Transverse colon (tissue), 4 donors: ENCODE data around the gene CNKSR3.

Experiments used
- EP300 ChIP-seq: sonication (generic); formaldehyde crosslinking; IDR thresholded peaks from one replicate; pipeline ENCODE4 v1.6.1; 2017; ENCODE audit warnings: antibody characterized with exemption, low read depth
- POLR2A ChIP-seq: fragments of 450-650 bp; IDR thresholded peaks from one replicate; pipeline ENCODE4 v1.6.1; 2016; ENCODE audit warnings: antibody characterized with exemption, mild to moderate bottlenecking, moderate library complexity
- POLR2AphosphoS5 ChIP-seq, 3 donors: sonication (generic); formaldehyde crosslinking; IDR thresholded peaks; one replicate each; pipeline ENCODE4 v1.6.1; 2016; ENCODE audit warnings: antibody characterized with exemption in 3 of 3
- TF ChIP-seq, protein P1 (sequence below), 5 experiments: fragments of 200-600 bp in 3 of 5; fragments of 450-650 bp in 2 of 5; sonication (generic) in 3 of 5; IDR thresholded peaks; 1 replicate in 2 of 5; 2 replicates in 3 of 5; pipeline ENCODE4 v1.5.1; 2016 to 2017; ENCODE audit warnings: antibody characterized with exemption in 5 of 5, inconsistent platforms in 3 of 5, mild to moderate bottlenecking in 2 of 5, moderate library complexity in 1 of 5

DNA sequence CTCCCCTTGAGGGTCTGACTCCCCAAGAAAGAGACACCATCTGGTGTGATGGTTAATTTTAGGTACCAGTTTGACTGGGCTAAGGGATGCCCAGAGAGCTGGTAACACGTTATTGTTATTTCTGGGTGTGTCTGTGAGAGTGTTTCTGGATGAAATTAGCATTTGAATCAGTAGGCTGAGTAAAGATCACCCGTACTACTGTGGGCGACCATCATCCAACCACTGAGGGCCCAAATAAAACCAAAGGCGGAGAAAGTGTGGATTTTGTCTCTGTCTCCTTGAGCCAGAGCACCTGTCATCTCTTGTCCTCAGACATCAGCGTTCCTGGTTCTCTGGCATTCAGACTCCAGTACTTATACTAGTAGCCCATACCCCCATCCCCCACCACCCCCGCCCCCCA, 7.9 kb upstream of the CNKSR3 start:
- TF ChIP-seq, protein P1, sequence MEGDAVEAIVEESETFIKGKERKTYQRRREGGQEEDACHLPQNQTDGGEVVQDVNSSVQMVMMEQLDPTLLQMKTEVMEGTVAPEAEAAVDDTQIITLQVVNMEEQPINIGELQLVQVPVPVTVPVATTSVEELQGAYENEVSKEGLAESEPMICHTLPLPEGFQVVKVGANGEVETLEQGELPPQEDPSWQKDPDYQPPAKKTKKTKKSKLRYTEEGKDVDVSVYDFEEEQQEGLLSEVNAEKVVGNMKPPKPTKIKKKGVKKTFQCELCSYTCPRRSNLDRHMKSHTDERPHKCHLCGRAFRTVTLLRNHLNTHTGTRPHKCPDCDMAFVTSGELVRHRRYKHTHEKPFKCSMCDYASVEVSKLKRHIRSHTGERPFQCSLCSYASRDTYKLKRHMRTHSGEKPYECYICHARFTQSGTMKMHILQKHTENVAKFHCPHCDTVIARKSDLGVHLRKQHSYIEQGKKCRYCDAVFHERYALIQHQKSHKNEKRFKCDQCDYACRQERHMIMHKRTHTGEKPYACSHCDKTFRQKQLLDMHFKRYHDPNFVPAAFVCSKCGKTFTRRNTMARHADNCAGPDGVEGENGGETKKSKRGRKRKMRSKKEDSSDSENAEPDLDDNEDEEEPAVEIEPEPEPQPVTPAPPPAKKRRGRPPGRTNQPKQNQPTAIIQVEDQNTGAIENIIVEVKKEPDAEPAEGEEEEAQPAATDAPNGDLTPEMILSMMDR (IDR thresholded peaks at IDR 0.05) = no peak
- TF ChIP-seq POLR2A (no peak), EP300 (no peak), POLR2AphosphoS5 (IDR thresholded peaks at IDR 0.05) (no peak)
